ENCODE measurements around the gene INPP5F.

DNA sequence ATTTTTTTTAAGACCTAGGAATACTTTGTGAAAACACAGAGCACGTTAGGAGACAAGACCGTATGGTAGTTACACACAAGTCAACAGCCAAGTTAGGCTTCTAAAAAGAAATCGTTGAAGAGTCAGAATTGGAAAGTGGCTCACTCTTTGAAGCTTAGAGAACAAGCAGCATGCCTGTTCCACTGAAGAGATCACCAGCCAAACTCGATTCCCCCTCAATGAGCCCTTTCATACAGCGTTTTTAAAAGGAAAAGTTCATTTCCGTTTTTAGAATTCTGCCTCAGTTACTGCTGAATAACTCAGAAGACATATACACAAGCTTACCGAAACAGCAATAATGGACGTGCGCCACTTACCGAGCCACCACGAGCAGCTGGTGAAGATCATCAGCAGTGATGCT, 105.8 kb downstream of the INPP5F start:
- TF ChIP-seq GATA3 (IDR thresholded peaks at IDR 0.05; ENCODE audit: low read depth, low read length) (no peak), GATA2 (IDR thresholded peaks at IDR 0.05; ENCODE audit: low read depth, low read length) (no peak)
